Hepatocyte (in vitro differentiated cells): ENCODE data around the gene TTC27. TPM values are rescaled to one million over a fixed set of nuclear protein-coding genes. Genes with fewer than 3 reads are reported as not detected.

ENCODE experiments used
- DNase-seq: peaks from one replicate; pipeline ENCODE4 v3.0.0-alpha.2; 2016; ENCODE audit warnings: low spot score
- H2AFZ ChIP-seq: fragments of 200-600 bp; sonication (generic); 2 replicates; pipeline ENCODE4 v1.6.0; 2016; ENCODE audit warnings: antibody characterized with exemption, mild to moderate bottlenecking
- H3K27ac ChIP-seq: fragments of 200-600 bp; sonication (generic); 2 replicates; pipeline ENCODE4 v1.5.1; 2016; ENCODE audit warnings: mild to moderate bottlenecking
- H3K27me3 ChIP-seq: fragments of 200-600 bp; sonication (generic); 2 replicates; pipeline ENCODE4 v1.6.1; 2016
- H3K36me3 ChIP-seq: fragments of 200-600 bp; sonication (generic); replicated peaks from 2 replicates; pipeline ENCODE4 v1.5.1; 2016; ENCODE audit warnings: low read depth; ENCODE audit not compliant: insufficient read depth
- H3K4me1 ChIP-seq: fragments of 200-600 bp; sonication (generic); 2 replicates; pipeline ENCODE4 v1.5.1; 2016; ENCODE audit warnings: mild to moderate bottlenecking, moderate library complexity; ENCODE audit not compliant: insufficient read depth
- H3K4me2 ChIP-seq: fragments of 200-600 bp; sonication (generic); 2 replicates; pipeline ENCODE4 v1.6.0; 2016
- H3K4me3 ChIP-seq: fragments of 200-600 bp; sonication (generic); 2 replicates; pipeline ENCODE4 v1.5.1; 2016; ENCODE audit warnings: mild to moderate bottlenecking
- H3K79me2 ChIP-seq: fragments of 200-600 bp; sonication (generic); 2 replicates; pipeline ENCODE4 v1.6.0; 2017; ENCODE audit warnings: mild to moderate bottlenecking
- H3K9me2 ChIP-seq: fragments of 200-600 bp; sonication (generic); replicated peaks from 2 replicates; pipeline ENCODE4 v1.6.0; 2017; ENCODE audit warnings: mild to moderate bottlenecking; ENCODE audit not compliant: insufficient read depth
- H3K9me3 ChIP-seq: fragments of 200-600 bp; sonication (generic); 2 replicates; pipeline ENCODE4 v1.5.1; 2016; ENCODE audit warnings: low read depth, mild to moderate bottlenecking
- H4K20me1 ChIP-seq: fragments of 200-600 bp; sonication (generic); 2 replicates; pipeline ENCODE4 v1.6.0; 2016; ENCODE audit warnings: mild to moderate bottlenecking; ENCODE audit not compliant: insufficient read depth, poor library complexity, severe bottlenecking
- EZH2 ChIP-seq: fragments of 200-600 bp; sonication (generic); IDR thresholded peaks from 2 replicates; pipeline ENCODE4 v1.6.1; 2016; ENCODE audit warnings: antibody characterized with exemption, mild to moderate bottlenecking, borderline replicate concordance
- EZH2phosphoT487 ChIP-seq: fragments of 200-600 bp; sonication (generic); IDR thresholded peaks from one replicate; pipeline ENCODE4 v1.6.1; 2018; ENCODE audit warnings: antibody characterized with exemption, mild to moderate bottlenecking, low read depth, moderate library complexity; ENCODE audit not compliant: unreplicated experiment, severe bottlenecking
- WGBS: methylation state at CpG from one replicate; pipeline ENCODE4 v1.1.6; 2016; ENCODE audit warnings: low lambda C conversion rate; ENCODE audit errors: missing lambda C conversion rate; 5-methylcytosine and 5-hydroxymethylcytosine counted together
- polyA plus RNA-seq: library from polyadenylated mRNA; unstranded; fragments of >200 nt; fragmentation: Nextera tagmentation; extraction: Ambion mirVana; gene quantifications from 2 replicates; pipeline ENCODE4 v1.2.1, GENCODE V29; 2016
- total RNA-seq: library from RNA; depleted of rRNA; stranded (reverse); fragments of >200 nt; gene quantifications from 2 replicates; pipeline ENCODE4 v1.2.3, GENCODE V29; 2014
- TF ChIP-seq, protein P1 (sequence below): fragments of 200-600 bp; sonication (generic); IDR thresholded peaks from 2 replicates; pipeline ENCODE4 v1.5.1; 2016; ENCODE audit warnings: antibody characterized with exemption, mild to moderate bottlenecking; ENCODE audit not compliant: poor library complexity

TTC27 gene
- total and polyA plus RNA-seq, 2 experiments from 2014 or later: 10.7 to 12.7 TPM

DNA sequence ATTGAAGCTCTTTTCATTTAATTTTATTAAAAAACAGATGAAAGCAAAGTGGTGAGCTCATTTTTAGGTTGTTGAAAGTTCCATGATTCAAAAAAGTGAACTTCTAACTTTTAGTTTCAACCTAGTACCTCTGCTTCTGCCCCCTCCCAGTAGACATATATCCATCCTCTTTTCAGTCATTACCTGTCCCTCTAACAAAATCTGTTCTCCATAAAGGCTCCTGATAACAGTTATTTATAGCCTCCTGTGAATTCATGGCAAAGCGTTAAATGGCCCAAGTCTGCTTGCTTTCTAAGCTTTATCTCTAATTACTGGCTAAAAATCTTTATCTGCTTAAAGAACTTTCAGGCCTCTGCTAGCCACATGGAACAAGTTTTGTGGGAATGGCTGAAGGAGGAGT lies 148.1 kb downstream of the TTC27 start:
- H3K36me3 ChIP-seq: no peaks in the 10 kb centered on the region
- H3K27me3 ChIP-seq: no peaks in the 10 kb centered on the region
- H3K79me2 ChIP-seq: no peaks in the 10 kb centered on the region
- H3K27ac ChIP-seq: no peak overlapping the region
- H4K20me1 ChIP-seq: no peaks in the 10 kb centered on the region
- 64% methylated on average over 1 of the region's 1 CpG for WGBS
- peaks cover 14% of the 10 kb centered on the region for H3K9me3 ChIP-seq
- peaks cover 5% of the 10 kb centered on the region for H3K4me1 ChIP-seq
- H3K4me3 ChIP-seq: no peak overlapping the region
- TF ChIP-seq EZH2 (no peak), EZH2phosphoT487 (no peak)
- TF ChIP-seq, protein P1, sequence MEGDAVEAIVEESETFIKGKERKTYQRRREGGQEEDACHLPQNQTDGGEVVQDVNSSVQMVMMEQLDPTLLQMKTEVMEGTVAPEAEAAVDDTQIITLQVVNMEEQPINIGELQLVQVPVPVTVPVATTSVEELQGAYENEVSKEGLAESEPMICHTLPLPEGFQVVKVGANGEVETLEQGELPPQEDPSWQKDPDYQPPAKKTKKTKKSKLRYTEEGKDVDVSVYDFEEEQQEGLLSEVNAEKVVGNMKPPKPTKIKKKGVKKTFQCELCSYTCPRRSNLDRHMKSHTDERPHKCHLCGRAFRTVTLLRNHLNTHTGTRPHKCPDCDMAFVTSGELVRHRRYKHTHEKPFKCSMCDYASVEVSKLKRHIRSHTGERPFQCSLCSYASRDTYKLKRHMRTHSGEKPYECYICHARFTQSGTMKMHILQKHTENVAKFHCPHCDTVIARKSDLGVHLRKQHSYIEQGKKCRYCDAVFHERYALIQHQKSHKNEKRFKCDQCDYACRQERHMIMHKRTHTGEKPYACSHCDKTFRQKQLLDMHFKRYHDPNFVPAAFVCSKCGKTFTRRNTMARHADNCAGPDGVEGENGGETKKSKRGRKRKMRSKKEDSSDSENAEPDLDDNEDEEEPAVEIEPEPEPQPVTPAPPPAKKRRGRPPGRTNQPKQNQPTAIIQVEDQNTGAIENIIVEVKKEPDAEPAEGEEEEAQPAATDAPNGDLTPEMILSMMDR: no peak
- H2AFZ ChIP-seq: no peak overlapping the region
- DNase-seq: no peak
- no peaks in the 10 kb centered on the region for H3K9me2 ChIP-seq
- H3K4me2 ChIP-seq: no peak overlapping the region

DNA sequence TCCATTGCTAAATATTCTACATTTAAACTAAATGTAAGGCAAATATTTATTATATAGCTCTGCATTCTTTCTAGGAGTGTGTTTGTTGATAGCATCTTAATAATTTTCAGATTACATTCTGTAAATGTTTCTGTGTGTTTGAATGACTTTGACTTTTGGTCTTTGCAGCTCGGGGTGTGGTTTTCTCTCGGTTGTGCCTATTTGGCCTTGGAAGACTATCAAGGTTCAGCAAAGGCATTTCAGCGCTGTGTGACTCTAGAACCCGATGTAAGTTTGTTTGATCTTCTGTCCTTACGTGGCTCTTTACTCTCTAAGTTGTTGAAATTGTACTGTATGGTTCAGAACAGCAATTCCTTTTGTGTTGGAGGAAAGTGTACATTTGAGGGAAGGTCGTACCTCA lies 149.9 kb downstream of the TTC27 start:
- peaks cover 23% of the 10 kb centered on the region for H3K9me3 ChIP-seq
- H3K9me2 ChIP-seq: no peaks in the 10 kb centered on the region
- no peak for DNase-seq
- no peaks in the 10 kb centered on the region for H3K27me3 ChIP-seq
- H4K20me1 ChIP-seq: no peaks in the 10 kb centered on the region
- H3K4me2 ChIP-seq: no peak overlapping the region
- no peak overlapping the region for H2AFZ ChIP-seq
- no peak overlapping the region for H3K27ac ChIP-seq
- H3K4me3 ChIP-seq: no peak overlapping the region
- H3K36me3 ChIP-seq: no peaks in the 10 kb centered on the region
- TF ChIP-seq EZH2phosphoT487 (no peak), EZH2 (no peak)
- TF ChIP-seq, protein P1: no peak
- no peaks in the 10 kb centered on the region for H3K79me2 ChIP-seq
- 84% methylated on average over 6 of the region's 6 CpGs for WGBS
- H3K4me1 ChIP-seq: peaks cover 5% of the 10 kb centered on the region

DNA sequence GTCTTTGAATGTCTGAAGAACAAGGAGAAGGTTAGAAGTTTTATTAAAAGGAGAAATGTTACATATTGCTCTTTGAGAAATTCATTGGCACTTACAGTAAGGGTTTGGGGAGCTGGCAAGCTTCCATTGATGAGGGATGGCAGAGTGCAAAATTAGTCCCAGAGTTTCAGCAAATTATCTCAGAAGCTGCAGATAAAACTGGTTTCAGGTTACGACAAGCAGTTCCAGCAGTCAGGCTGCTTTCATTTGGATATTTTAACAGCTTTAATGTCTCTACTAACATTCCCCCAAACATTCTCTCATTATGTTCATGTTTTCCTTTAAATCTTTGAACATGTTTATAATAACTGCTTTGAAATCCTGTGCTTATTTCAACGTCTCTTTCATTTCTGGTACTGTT lies 153.1 kb downstream of the TTC27 start:
- H3K36me3 ChIP-seq: no peaks in the 10 kb centered on the region
- H3K9me2 ChIP-seq: no peaks in the 10 kb centered on the region
- WGBS: 76% methylated on average over 2 of the region's 2 CpGs

More for the DNA sequence above, 153.1 kb downstream of the TTC27 start:
- no peak for DNase-seq
- Histone ChIP-seq H3K9me3 (peaks cover 23% of the 10 kb centered on the region), H3K4me1 (no peaks in the 10 kb centered on the region), H3K4me2 (no peak overlapping the region), H3K27ac (no peak overlapping the region), H2AFZ (no peak overlapping the region), H3K4me3 (no peak overlapping the region), H3K27me3 (no peaks in the 10 kb centered on the region), H3K79me2 (no peaks in the 10 kb centered on the region), H4K20me1 (no peaks in the 10 kb centered on the region)
- TF ChIP-seq, protein P1: no peak
- TF ChIP-seq EZH2phosphoT487 (no peak), EZH2 (no peak)
